Retinal pigment epithelial cell (primary cell): ENCODE results near the gene LRP5.

ENCODE experiments used
- DNase-seq: peaks from one replicate; pipeline ENCODE4 v3.0.0-alpha.2; 2010; ENCODE audit warnings: low read depth
- H3K4me3 ChIP-seq: 2 replicates; pipeline ENCODE4 v1.5.1; 2011; ENCODE audit warnings: mild to moderate bottlenecking, low read length, control low read depth, moderate library complexity
- TF ChIP-seq, protein P1 (sequence below): conservative IDR thresholded peaks from 2 replicates; pipeline ENCODE4 v1.5.1; 2011; ENCODE audit warnings: low read depth, low read length, control low read depth, inconsistent platforms

The LRP5 gene

DNA sequence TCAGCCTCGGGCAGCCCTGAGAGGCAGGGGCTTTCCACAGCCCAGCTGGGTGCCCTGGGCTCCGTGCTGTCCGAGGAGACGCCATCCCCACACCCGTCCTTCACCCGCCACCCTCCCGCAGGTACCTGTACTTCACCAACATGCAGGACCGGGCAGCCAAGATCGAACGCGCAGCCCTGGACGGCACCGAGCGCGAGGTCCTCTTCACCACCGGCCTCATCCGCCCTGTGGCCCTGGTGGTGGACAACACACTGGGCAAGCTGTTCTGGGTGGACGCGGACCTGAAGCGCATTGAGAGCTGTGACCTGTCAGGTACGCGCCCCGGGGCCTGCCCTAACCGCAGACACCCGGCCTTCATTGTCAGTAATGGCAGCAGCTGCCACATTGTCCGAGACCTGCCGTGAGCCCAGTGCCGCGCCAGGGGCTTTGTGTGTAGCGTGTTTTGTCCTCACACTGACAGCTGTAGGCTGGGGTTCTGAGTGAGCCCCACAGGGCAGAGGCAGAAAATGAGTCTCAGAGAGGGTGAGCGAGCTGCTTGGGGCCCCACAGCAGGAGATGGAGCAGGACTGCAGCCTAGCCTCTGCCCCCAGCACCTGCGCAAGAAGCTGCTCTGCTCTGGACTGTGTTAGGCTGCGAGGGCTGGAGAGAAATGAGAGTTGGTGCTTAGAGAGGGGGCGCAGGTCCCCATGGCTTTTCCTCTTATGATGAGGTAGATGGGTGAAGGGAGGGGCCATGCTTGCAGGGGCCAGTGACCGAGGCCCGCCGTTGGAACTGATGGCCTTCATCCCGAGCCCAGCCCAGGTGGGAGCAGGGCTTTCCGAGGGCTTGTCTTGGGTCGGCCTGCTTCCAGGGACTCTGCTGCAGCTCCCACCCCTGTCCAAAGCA is 112.8 kb downstream of the LRP5 start:
- TF ChIP-seq, protein P1, sequence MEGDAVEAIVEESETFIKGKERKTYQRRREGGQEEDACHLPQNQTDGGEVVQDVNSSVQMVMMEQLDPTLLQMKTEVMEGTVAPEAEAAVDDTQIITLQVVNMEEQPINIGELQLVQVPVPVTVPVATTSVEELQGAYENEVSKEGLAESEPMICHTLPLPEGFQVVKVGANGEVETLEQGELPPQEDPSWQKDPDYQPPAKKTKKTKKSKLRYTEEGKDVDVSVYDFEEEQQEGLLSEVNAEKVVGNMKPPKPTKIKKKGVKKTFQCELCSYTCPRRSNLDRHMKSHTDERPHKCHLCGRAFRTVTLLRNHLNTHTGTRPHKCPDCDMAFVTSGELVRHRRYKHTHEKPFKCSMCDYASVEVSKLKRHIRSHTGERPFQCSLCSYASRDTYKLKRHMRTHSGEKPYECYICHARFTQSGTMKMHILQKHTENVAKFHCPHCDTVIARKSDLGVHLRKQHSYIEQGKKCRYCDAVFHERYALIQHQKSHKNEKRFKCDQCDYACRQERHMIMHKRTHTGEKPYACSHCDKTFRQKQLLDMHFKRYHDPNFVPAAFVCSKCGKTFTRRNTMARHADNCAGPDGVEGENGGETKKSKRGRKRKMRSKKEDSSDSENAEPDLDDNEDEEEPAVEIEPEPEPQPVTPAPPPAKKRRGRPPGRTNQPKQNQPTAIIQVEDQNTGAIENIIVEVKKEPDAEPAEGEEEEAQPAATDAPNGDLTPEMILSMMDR = no peak
- H3K4me3 ChIP-seq = no peak overlapping the region
- no peak for DNase-seq

DNA sequence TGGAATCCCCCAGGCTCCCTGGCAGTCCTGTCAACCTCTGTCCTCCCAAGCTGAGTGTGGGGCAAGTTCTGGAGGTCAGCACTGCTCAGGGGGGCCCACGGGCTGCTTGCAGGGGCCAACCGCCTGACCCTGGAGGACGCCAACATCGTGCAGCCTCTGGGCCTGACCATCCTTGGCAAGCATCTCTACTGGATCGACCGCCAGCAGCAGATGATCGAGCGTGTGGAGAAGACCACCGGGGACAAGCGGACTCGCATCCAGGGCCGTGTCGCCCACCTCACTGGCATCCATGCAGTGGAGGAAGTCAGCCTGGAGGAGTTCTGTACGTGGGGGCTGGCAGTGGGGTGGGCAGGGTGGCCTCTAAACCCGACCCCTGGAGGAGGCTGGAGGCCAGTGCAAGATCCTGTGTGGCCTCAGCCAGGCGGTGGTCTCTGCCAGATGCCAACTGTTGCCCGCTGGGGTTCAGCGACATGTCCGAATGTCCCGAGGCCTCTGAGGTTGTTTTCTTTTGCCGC is 113.5 kb downstream of the LRP5 start:
- no peak overlapping the region for H3K4me3 ChIP-seq
- DNase-seq = no peak
- TF ChIP-seq, protein P1 = no peak

DNA sequence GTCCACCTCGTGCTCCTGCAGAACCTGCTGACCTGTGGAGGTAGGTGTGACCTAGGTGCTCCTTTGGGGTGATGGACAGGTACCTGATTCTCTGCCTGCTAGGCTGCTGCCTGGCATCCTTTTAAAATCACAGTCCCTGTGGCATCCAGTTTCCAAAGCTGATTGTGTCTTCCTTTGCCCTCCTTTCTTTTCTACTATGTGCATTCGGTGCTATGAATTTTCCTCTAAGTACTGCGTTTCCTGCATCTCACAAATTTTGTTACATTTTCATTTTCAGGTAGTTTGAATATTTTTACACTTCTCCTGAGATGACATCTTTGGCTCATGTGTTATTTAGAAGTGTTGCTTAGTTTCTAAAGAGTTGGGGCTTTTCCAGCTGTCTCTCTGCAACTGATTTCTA is 117.3 kb downstream of the LRP5 start:
- no peak for DNase-seq
- TF ChIP-seq, protein P1 = no peak
- no peak overlapping the region for H3K4me3 ChIP-seq

DNA sequence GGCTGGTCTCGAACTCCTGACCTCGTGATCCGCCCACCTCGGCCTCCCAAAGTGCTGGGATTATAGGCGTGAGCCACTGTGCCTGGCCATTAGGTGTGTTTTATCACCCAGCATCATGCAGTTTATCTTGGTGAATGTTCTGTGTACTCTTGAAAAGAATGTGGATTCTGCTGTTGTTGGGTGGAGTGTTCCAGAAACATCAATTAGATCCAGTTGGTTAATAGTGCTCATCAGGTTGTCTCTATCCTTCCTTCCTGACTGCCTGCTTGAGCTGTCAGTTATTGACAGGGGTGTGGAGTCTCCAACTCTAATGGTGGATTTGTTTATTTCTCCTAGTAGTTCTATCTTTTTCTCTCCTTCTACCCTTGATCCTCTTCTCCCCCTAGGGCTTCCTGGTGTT is 118.0 kb downstream of the LRP5 start:
- DNase-seq = no peak

DNA sequence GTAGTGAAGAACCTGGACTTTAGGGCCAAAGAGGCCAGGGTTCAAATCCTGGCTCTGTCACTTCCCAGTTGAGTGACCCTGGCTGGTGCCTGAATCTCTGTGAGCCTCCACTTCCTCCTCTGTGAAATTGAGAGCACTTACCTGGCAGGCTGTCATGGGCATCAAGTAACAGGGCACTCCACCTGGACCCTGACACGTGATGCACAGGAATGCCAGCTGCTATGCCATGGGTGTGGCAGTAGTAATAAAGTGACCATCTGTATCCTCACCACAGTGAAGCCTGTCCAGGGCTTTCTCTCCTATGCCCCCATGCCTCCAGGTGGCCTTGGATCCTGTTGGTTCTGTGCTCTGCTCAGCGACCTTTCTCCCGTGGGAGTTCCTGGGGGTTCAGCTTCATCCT is 118.4 kb downstream of the LRP5 start:
- TF ChIP-seq, protein P1 = no peak
- no peak for DNase-seq
- no peak overlapping the region for H3K4me3 ChIP-seq

More for the DNA sequence above, 118.0 kb downstream of the LRP5 start:
- H3K4me3 ChIP-seq = no peak overlapping the region
- TF ChIP-seq, protein P1 = no peak

DNA sequence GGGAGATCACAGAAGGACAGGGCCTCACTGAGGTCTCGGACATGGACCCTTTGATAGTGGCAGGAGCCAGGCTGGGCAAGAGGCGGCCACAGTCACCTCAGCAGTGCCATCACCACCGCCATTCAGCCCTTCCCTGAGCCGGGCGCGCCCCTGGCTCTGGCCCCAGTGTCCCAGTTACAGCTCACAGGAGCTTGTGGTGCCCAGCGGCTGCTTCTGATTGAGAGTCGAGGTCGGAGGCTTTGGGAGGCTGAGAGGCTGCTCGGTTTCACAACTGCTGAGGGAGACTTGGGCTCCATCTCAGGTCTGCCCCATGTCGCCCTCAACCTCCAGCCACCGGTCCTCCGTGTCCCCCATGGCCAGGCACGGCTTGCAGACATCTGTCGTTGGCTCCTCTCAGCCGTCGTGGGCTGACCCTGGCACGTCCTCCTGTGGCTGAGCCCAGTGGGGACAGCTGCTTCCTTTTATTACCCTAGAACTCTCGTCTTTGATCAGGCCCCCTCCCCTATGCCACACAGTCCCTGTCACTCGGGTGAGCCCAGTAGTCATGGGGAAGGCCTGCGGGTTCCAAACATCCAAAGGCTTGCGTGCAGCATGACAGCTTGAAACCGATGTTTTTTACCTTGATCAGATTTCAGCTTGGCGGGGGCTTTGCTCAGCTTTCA is 119.7 kb downstream of the LRP5 start:
- DNase-seq = no peak
- no peak overlapping the region for H3K4me3 ChIP-seq
- TF ChIP-seq, protein P1 = no peak

DNA sequence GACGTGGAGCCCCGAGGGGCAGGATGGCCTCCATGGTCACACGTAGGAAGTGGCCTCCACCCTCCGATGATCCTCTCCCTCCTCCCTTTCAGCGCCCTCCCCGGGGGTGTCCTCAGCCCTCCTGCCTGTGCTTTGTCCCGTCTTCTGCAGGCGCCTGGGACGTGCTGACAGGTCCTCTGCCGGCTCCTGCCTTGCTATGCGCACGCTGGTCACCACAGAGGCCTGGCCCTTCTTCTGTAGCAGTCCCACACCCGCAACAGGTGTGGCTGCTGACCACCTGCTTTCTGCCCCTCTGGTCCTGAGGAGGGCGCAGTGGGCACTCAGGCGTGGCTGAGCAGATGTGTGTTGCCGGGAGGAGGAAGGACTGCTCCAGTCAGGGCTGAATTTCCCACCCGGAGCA is 120.5 kb downstream of the LRP5 start:
- no peak for DNase-seq
- TF ChIP-seq, protein P1 = no peak
- H3K4me3 ChIP-seq = no peak overlapping the region
